Dedifferentiated amniotic fluid mesenchymal stem cell (primary cell): ENCODE measurements around the gene TENM4.

Source experiments
- DNase-seq: peaks from one replicate; pipeline ENCODE4 v3.0.0-alpha.2; 2016; ENCODE audit errors: extremely low spot score

Gene TENM4

DNA sequence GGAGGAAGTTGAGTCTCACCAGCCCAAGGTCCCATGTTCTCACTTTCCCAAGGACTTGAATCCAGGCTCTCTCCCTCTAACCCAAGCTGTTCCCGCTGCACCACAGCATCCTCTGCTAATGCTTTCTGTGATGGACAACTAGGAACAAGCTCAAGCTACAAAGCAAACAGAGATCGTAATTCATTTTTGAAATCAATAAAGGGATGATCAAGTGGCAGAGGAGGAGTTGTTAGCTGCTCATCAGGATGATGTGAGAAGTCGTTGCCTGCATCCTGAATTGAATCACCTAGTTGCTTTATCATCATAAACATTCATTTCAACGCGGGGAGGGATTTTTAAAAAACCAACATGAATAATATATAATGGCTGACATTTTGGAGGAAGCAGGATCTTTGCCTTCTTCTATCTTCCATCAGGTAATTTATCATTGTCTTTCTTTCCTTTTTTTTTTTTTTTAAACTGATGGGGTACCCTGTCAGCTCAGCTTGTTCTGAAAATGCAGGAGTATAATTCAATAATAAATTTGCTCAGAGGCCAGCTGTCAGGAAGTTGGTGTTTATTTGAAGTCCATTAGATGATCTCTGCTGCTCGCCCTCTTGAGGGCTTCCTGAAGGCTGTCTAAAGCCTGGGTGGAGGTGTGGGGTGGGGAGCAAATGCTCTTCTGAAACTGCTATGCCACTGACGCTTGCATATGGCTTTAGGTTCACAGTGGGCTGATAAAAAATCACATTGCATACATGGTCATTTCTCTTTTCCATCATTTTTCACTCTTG, 691.7 kb downstream of the TENM4 start:
- DNase-seq = no peak

DNA sequence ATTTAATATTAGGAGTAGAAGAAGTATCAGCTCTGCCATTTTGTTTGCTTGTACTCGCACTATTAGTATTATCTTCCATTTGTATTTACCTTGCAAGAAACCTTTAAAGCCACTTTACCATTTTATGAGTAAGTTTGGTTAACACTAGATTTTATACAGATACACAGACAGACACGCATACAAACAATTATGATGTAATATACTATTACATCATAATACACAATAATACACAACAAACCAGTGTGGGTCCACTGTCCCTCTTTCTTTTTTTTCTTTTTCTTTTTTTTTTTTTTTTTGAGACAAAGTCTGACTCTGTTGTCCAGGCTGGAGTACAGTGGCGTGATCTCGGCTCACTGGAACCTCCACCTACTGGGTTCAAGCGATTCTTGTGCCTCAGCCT, 695.9 kb downstream of the TENM4 start:
- no peak for DNase-seq

DNA sequence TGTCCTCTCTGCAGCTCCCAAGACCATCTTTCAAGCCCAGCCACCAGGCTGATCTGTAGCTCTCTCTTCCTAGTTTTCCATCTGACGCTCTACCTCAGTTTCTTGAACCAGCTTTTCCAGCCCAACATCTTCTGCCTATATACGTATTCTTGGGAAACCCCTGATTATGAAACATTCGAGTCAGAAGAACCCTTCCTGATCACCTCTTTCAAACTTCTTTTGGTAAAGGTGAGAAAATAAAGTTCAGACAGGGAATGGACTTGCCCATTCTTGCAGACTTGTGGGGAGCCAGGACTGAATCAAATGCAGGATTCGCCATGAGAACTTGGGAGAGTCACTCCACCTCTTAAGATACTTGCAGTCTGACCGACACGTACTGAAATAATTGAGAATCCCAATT, 696.6 kb downstream of the TENM4 start:
- DNase-seq = no peak

DNA sequence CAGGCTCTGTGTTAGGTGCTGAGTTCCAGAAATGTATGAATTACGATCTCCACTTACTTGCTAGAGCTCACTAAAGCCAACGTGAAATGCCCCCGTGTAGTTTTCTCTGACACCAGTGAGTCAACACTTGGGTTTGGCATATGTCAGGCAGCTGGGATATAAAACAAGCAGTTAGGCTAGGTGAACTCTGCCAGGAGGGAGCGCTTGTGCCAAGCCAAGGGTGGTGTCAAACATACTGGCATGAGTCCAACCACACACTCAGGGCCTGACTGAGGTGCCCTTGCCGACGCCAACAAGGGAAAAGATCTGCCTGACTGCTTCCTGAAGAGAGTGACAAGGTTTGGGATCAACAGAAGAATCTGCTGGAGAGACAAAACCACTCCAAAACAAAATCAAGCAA, 698.4 kb downstream of the TENM4 start:
- no peak for DNase-seq

DNA sequence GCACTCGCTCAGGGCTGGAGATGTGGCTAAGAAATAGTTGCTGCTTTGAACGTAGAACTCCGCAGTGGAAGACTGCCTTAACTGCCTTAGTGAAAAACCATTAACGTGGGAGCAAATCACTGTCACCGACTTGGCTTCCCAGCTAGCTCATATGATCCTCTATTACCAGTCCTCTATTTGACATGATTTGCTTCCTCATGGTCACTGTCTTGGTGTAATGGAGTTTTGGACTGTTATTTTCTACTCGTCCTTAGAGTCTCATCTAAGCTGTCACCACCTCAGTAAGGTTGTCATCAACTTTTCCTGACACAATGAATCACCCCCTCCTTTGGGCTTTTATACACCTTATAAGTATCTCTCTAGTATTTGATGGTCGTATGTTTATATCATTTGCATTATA, 699.1 kb downstream of the TENM4 start:
- DNase-seq = no peak

DNA sequence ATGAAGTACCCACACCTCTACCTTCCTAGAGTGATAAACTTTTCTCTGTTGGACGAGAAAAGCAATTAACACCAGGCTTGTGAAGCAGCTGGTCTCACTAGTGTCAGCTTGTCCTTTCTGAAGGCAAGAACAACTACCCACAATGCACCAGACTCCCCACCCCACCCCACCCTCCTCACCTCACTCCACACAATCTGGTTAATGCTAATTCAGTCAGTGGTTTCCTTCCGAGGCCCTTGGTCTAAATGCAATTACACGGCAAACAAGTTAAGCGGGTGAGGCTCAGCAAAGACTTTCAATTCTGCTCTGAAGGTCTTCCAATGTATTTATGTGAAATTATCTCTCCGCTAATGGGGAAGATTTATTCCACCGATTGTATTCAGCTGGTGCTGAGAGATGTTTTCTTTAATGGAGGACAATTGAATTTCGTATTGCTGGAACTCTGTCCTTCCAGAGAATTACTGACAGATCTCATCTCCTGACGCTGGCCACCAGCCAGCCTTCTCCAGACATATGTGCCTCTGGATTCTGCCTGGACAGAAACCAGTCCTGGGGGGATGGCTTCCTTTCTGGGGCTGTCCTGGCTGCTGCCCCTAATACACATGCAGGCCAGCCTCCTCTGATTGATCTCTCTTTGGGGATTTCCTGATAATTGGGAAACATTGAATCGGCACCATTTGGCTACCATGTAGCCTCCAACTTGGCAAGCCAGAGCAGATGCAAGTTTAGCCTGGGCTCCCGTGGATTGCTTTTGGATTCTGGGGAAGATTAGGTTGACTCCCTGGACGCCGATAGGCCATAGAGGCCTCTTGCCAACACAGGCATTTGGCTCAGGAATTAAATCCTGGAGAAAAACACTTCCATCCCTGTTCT, 700.4 kb downstream of the TENM4 start:
- no peak for DNase-seq

DNA sequence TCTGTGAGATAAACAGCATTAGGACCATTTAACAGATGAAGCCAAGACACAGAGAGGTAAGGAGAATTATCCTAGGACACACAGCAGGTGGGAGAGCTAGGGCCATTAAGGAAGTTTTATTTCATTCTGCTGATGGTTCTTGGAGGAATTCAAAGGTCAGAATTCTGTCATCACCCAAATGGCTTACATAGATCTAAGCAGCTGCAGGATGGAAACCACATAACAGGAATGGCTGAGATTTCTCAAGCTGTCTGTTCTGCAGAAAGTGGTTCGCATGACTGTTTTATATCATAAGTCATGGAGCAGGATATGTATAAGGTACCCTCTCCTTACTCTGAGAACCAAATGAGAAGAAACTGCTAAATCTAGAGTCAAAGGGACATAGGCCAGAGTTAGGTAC, 702.9 kb downstream of the TENM4 start:
- DNase-seq = no peak

DNA sequence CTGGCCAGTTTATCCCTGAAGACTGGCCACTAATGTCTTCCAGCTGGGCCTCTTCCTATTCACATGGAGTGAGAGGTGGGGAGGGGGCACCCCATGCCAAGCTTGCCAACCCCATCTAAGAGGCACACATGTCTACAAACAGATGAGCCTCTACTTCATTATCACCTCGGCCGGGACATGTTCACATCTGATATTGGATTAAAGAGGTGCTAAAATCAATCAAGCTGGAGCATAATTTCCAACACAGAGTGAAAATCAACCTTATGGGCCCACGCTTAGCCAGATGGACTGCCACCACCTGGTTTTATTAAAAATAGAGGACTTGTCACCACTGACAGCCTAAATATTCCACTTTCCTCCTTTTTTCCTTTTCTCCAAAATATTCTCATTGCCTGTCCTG, 703.5 kb downstream of the TENM4 start:
- no peak for DNase-seq

- DNase-seq = no peak
These were observed 705.1 kb downstream of the TENM4 start for GRCh38 chr11:78735711-78736110.

DNA sequence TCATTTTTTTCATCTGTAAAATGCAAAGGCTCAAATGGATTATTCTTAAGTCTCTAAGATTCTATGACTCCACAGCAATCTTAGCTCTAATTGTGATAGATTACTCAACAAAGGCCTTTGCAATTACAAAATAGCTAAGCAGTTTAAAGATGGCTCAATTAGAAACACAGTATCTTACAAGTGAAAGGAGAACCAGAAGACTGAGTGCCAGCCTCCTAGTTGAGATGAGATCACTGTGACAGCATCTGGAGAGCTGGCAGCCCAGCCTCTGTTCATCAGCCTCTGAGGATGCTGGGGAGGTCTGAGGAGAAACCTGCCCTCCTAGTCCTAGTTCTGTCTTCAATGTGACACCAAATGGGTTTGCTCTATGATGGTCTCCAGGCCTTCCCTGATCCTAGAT, 707.8 kb downstream of the TENM4 start:
- no peak for DNase-seq

GRCh38 chr11:78732246-78732645, 708.6 kb downstream of the TENM4 start:
- no peak for DNase-seq

- no peak for DNase-seq
These were observed 709.8 kb downstream of the TENM4 start for GRCh38 chr11:78731027-78731426.

GRCh38 chr11:78730267-78730824, 710.5 kb downstream of the TENM4 start:
- no peak for DNase-seq

DNA sequence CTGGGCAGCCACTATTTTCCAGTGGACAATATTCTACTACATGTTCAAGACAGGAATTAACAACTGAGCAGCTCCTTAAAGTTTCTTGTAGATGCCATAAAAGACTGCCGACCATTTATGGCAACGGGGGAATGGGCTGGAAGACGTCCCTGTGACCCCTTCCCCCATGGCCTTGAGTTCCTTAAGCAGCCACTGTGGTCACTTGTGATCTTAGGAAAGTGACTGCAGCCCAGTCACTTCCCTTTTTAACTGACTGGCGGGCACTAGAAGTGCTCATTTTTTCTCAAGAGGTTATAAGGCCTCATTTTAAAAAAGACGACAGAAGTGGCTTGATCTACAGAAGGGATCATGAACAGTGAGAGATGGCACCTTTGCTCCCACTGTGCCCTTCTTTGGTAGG, 713.0 kb downstream of the TENM4 start:
- DNase-seq = no peak

- no peak for DNase-seq
These were observed 715.6 kb downstream of the TENM4 start for GRCh38 chr11:78725200-78725599.

DNA sequence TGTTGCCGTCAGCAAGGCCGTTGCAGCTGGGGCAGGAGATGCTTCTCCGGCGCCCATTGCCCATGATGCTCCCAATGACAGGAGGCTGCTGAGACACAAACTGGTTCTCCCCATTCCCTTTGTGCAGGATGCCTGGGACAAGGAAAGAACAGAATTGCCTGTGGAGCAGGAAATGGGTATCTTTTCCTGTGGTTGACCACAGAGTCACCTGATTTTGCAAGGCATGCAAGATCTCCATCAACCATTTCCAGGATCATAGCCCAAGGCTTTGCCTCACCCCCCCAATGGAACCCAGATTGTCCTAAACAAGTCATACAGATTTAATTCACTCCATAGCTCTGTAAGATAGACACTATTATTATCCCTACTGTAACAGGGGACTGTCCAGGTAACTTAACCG, 718.0 kb downstream of the TENM4 start:
- DNase-seq = no peak

GRCh38 chr11:78720281-78720989, 720.4 kb downstream of the TENM4 start:
- DNase-seq = no peak

DNA sequence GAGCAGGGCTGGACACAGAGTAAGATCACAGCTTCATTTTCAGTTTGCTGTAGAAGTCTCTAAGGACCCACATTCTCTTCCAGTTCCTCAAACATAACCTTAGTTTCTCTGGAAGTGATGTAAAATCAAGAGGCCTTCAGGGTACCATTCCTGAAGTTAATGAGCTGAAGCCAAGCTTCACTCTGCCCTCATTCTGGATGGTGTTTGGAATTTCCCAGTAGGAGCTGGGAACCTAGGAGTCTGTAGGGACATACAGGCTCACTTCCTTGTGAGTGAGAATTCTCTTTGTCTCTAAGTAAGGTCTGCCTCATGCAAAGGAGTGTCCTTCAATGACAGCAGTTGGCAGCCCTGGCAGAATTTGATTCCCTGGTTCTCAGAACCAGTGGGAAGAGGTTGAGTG, 723.8 kb downstream of the TENM4 start:
- no peak for DNase-seq

DNA sequence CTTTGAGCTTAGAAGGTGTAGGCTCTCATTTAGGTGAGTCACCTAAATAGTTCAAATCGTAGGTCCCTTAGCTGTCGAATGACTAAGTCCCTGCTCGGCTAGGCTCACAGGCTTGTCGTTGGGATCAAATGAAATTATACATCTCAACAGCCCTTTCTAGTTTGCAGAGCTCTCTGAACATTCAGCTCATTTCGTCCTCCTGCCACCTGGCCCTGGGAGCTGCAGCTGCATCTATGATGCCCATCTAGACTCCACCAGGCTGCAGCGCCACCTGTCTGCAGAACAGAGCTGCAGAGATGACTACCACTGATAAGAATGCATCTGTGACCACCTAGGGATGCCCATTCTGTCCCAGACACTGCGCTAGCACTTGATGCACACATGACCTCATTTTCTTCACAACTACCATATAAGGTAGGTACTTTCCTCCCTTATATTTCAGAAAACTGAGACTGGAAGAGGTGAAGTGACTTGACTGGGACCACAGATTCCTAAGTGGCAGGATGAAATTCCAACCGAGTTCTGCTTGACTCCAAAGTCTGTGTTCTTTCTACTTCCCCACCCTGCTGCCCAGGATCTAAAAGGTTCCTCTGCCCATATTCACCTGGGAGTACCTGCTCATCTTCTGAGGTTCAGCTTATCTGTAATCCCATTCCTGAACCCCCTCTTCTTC, 725.1 kb downstream of the TENM4 start:
- peak; percentile 34 for DNase-seq

GRCh38 chr11:78714539-78714938, 726.3 kb downstream of the TENM4 start:
- no peak for DNase-seq

GRCh38 chr11:78711735-78712134, 729.1 kb downstream of the TENM4 start:
- DNase-seq = no peak

GRCh38 chr11:78710417-78710816, 730.4 kb downstream of the TENM4 start:
- DNase-seq = no peak
